IMR-90 (cell line): Measurements from ENCODE around the gene SREBF2. TPM values are rescaled to one million over a fixed set of nuclear protein-coding genes. Genes with fewer than 3 reads are reported as not detected.

ENCODE experiments used
- ATAC-seq: fragments of 200-7000 bp; cut with Tn5 transposase; 2 replicates; pipeline ENCODE4 v1.9.1; 2020; ENCODE audit warnings: low read depth, mild to moderate bottlenecking, moderate library complexity
- BruUV-seq: library from RNA; stranded (reverse); fragments of 400-500 nt; replicated peaks from 2 replicates; lab custom pipeline; 2021; lab: Mats Ljungman, UMichigan
- CTCF ChIA-PET: fragments of 300-600 bp; formaldehyde crosslinking; extraction: SDS; loops from one replicate; lab custom pipeline; 2021; ENCODE audit warnings: antibody characterized with exemption; lab: Yijun Ruan, JAX
- POLR2A ChIA-PET: fragments of 300-600 bp; sonication (Branson Sonifier 250); formaldehyde crosslinking; loops from one replicate; lab custom pipeline; 2022; ENCODE audit warnings: antibody characterized with exemption; ENCODE audit not compliant: unreplicated experiment; lab: Charles Lee
- DNase-seq: peaks from one replicate; pipeline ENCODE4 v3.0.0; 2013
- H2AFZ ChIP-seq: replicated peaks from 2 replicates; pipeline ENCODE3; 2013; ENCODE audit warnings: low read length, mild to moderate bottlenecking; ENCODE audit not compliant: poor library complexity
- H2AK5ac ChIP-seq: 2 replicates; pipeline ENCODE4 v1.6.1; 2013; ENCODE audit warnings: low read depth, low read length, inconsistent platforms
- H2AK9ac ChIP-seq: replicated peaks from 2 replicates; pipeline ENCODE3; 2013; ENCODE audit warnings: mild to moderate bottlenecking, low read depth, low read length, moderate library complexity; ENCODE audit not compliant: poor library complexity
- H2BK120ac ChIP-seq: 2 replicates; pipeline ENCODE4 v1.6.1; 2013; ENCODE audit warnings: low read depth, low read length, inconsistent platforms
- H2BK15ac ChIP-seq: 3 replicates; pipeline ENCODE4 v1.6.1; 2013; ENCODE audit warnings: low read depth, low read length, inconsistent platforms
- H2BK20ac ChIP-seq: 2 replicates; pipeline ENCODE4 v1.6.1; 2013; ENCODE audit warnings: low read depth, mild to moderate bottlenecking, inconsistent platforms, low read length, moderate library complexity
- H2BK5ac ChIP-seq: 2 replicates; pipeline ENCODE4 v1.6.1; 2013; ENCODE audit warnings: mild to moderate bottlenecking, low read depth, low read length, inconsistent platforms; ENCODE audit not compliant: poor library complexity, severe bottlenecking
- H3K14ac ChIP-seq: replicated peaks from 2 replicates; pipeline ENCODE4 v1.6.1; 2013; ENCODE audit warnings: low read depth, low read length, inconsistent platforms
- H3K18ac ChIP-seq: 2 replicates; pipeline ENCODE4 v1.6.1; 2013; ENCODE audit warnings: low read depth, low read length, control low read depth
- H3K23ac ChIP-seq: 2 replicates; pipeline ENCODE4 v1.6.1; 2013; ENCODE audit warnings: low read depth, low read length, inconsistent platforms
- H3K27ac ChIP-seq: 2 replicates; pipeline ENCODE4 v1.5.1; 2013; ENCODE audit warnings: mild to moderate bottlenecking, control low read depth, low read length; ENCODE audit not compliant: insufficient read depth
- H3K27me3 ChIP-seq: 2 replicates; pipeline ENCODE4 v1.6.1; 2013; ENCODE audit warnings: low read length; ENCODE audit not compliant: control insufficient read depth, insufficient read depth
- H3K36me3 ChIP-seq: 2 replicates; pipeline ENCODE4 v1.6.1; 2013; ENCODE audit warnings: low read length, mixed read lengths; ENCODE audit not compliant: control insufficient read depth, insufficient read depth
- H3K4ac ChIP-seq: 2 replicates; pipeline ENCODE4 v1.6.1; 2013; ENCODE audit warnings: low read depth, low read length, inconsistent platforms
- H3K4me1 ChIP-seq: 2 replicates; pipeline ENCODE4 v1.6.1; 2013; ENCODE audit warnings: low read length, mixed read lengths; ENCODE audit not compliant: control insufficient read depth, insufficient read depth
- H3K4me2 ChIP-seq: 2 replicates; pipeline ENCODE4 v1.6.1; 2013; ENCODE audit warnings: low read depth, mild to moderate bottlenecking, control low read depth, low read length, moderate library complexity
- H3K4me3 ChIP-seq: 2 replicates; pipeline ENCODE4 v1.5.1; 2013; ENCODE audit warnings: low read depth, mild to moderate bottlenecking, control low read depth, low read length, moderate library complexity; ENCODE audit not compliant: insufficient read depth
- H3K56ac ChIP-seq: 2 replicates; pipeline ENCODE4 v1.6.1; 2013; ENCODE audit warnings: low read length, inconsistent platforms; ENCODE audit not compliant: insufficient read depth; ENCODE audit errors: extremely low read depth
- H3K79me1 ChIP-seq, 2 experiments: 2 replicates each; pipeline ENCODE4 v1.6.1; 2013; ENCODE audit warnings: low read length in 2 of 2, inconsistent platforms in 1 of 2, low read depth in 1 of 2
- H3K9ac ChIP-seq: 2 replicates; pipeline ENCODE4 v1.6.1; 2013; ENCODE audit warnings: low read depth, low read length, control low read depth
- H3K9me1 ChIP-seq: 2 replicates; pipeline ENCODE4 v1.6.1; 2013; ENCODE audit warnings: low read length, inconsistent platforms; ENCODE audit not compliant: insufficient read depth
- H3K9me3 ChIP-seq: 2 replicates; pipeline ENCODE4 v1.6.1; 2013; ENCODE audit warnings: low read length; ENCODE audit not compliant: control insufficient read depth, insufficient read depth
- H4K20me1 ChIP-seq: 2 replicates; pipeline ENCODE4 v1.6.1; 2013; ENCODE audit warnings: low read length, inconsistent platforms; ENCODE audit not compliant: insufficient read depth
- H4K5ac ChIP-seq: 2 replicates; pipeline ENCODE4 v1.6.1; 2013; ENCODE audit warnings: mild to moderate bottlenecking, low read depth, low read length, control low read depth
- H4K8ac ChIP-seq, 2 experiments: 2 replicates each; pipeline ENCODE4 v1.6.1; 2013; ENCODE audit warnings: low read depth in 2 of 2, low read length in 2 of 2, control low read depth in 1 of 2, inconsistent platforms in 1 of 2
- H4K91ac ChIP-seq: 2 replicates; pipeline ENCODE4 v1.6.1; 2013; ENCODE audit warnings: low read depth, low read length, inconsistent platforms; ENCODE audit not compliant: insufficient read depth
- BHLHE40 ChIP-seq: fragments of 150-350 bp; IDR thresholded peaks from 2 replicates; pipeline ENCODE4 v1.6.1; 2016; ENCODE audit warnings: mild to moderate bottlenecking, low read depth, low read length
- CEBPB ChIP-seq: IDR thresholded peaks from 2 replicates; pipeline ENCODE4 v1.6.1; 2012; ENCODE audit warnings: low read depth, low read length, improper control_type of control experiment
- CHD1 ChIP-seq: IDR thresholded peaks from 2 replicates; pipeline ENCODE4 v1.6.1; 2012; ENCODE audit warnings: low read depth, low read length, improper control_type of control experiment
- CTCF ChIP-seq: conservative IDR thresholded peaks from 2 replicates; pipeline ENCODE4 v1.5.1; 2012; ENCODE audit warnings: mild to moderate bottlenecking, low read depth, low read length, improper control_type of control experiment
- ELK1 ChIP-seq: fragments of 150-350 bp; IDR thresholded peaks from 2 replicates; pipeline ENCODE4 v1.6.1; 2016; ENCODE audit warnings: low read depth, mild to moderate bottlenecking, low read length, moderate library complexity, borderline replicate concordance
- FOS ChIP-seq: fragments of 150-350 bp; IDR thresholded peaks from 2 replicates; pipeline ENCODE4 v1.6.1; 2016; ENCODE audit warnings: low read depth, low read length
- MAZ ChIP-seq: IDR thresholded peaks from 2 replicates; pipeline ENCODE4 v1.6.1; 2012; ENCODE audit warnings: low read depth, mild to moderate bottlenecking, low read length, improper control_type of control experiment, moderate library complexity, borderline replicate concordance
- MXI1 ChIP-seq: IDR thresholded peaks from 2 replicates; pipeline ENCODE4 v1.6.1; 2012; ENCODE audit warnings: low read depth, mild to moderate bottlenecking, low read length, moderate library complexity, borderline replicate concordance
- NFE2L2 ChIP-seq: fragments of 150-350 bp; IDR thresholded peaks from 2 replicates; pipeline ENCODE4 v1.6.1; 2016; ENCODE audit warnings: low read depth, mild to moderate bottlenecking, low read length
- POLR2A ChIP-seq: IDR thresholded peaks from 2 replicates; pipeline ENCODE4 v1.6.1; 2012; ENCODE audit warnings: mild to moderate bottlenecking, low read depth, low read length
- RAD21 ChIP-seq: IDR thresholded peaks from 2 replicates; pipeline ENCODE4 v1.6.1; 2012; ENCODE audit warnings: low read length, improper control_type of control experiment
- RCOR1 ChIP-seq: IDR thresholded peaks from 2 replicates; pipeline ENCODE4 v1.6.1; 2012; ENCODE audit warnings: mild to moderate bottlenecking, low read length, improper control_type of control experiment; ENCODE audit not compliant: insufficient replicate concordance
- RFX5 ChIP-seq: IDR thresholded peaks from 2 replicates; pipeline ENCODE4 v1.8.0; 2012; ENCODE audit warnings: low read depth, mild to moderate bottlenecking, low read length, moderate library complexity
- SMC3 ChIP-seq: fragments of 150-350 bp; IDR thresholded peaks from 2 replicates; pipeline ENCODE4 v1.6.1; 2016; ENCODE audit warnings: low read depth, mild to moderate bottlenecking, antibody characterized with exemption, low read length, moderate library complexity
- USF2 ChIP-seq: fragments of 150-350 bp; IDR thresholded peaks from 2 replicates; pipeline ENCODE4 v1.6.1; 2017; ENCODE audit warnings: mild to moderate bottlenecking, antibody characterized with exemption, low read length, low read depth
- WGBS, 2 experiments: methylation state at CpG; one replicate each; pipeline versions ENCODE4 v1.1.5 to v1.1.7; 2013; ENCODE audit warnings: missing lambda C conversion rate in 2 of 2; ENCODE audit not compliant: insufficient read length in 1 of 2; ENCODE audit errors: extremely low coverage in 2 of 2; 5-methylcytosine and 5-hydroxymethylcytosine counted together
- dilution Hi-C: fragments of 300-500 bp; cut with HindIII; formaldehyde crosslinking; loops from one replicate; pipeline ENCODE4 v1.14.3; 2018; ENCODE audit warnings: low sequenced_read_pairs; ENCODE audit not compliant: unreplicated experiment
- in situ Hi-C: fragments of 300-500 bp; cut with MboI; formaldehyde crosslinking; loops from 3 replicates; pipeline ENCODE4 v1.14.3; 2019; ENCODE audit warnings: low sequenced_read_pairs, inconsistent platforms, mixed read lengths
- intact Hi-C: fragments of 100-400 bp; cut with micrococcal nuclease; formaldehyde crosslinking; loops from 2 replicates; pipeline ENCODE4 v1.10.0; 2022
- polyA plus RNA-seq, 3 experiments: library from polyadenylated mRNA; depleted of rRNA; stranded (reverse); fragments of >200 nt; gene quantifications; 2 replicates each; pipeline ENCODE4 v1.2.3, GENCODE V29; 2012; ENCODE audit warnings: low replicate concordance in 1 of 3
- total RNA-seq: library from RNA; depleted of rRNA; stranded (reverse); fragments of >200 nt; gene quantifications from 2 replicates; pipeline ENCODE4 v1.2.3, GENCODE V29; 2012

SREBF2 gene
- total and polyA plus RNA-seq, 2 of the 4 experiments (the other 2 are of a cell fraction): 8.1 to 47.4 TPM

GRCh38 chr22:41885116-41885515 lies 52.2 kb downstream of the SREBF2 start:
- no peak overlapping the region for H3K27ac ChIP-seq
- no peak overlapping the region for H3K56ac ChIP-seq
- no CpG with 5 or more reads among the region's 2 CpGs for WGBS, 2 experiments
- ChIA-PET POLR2A (no interaction called here), CTCF (no interaction called here)
- no peaks in the 10 kb centered on the region; the same call in none of the 2 replicates for H3K9me1 ChIP-seq
- H3K4me2 ChIP-seq: no peak overlapping the region
- intact Hi-C loops (no loop called here), in situ Hi-C loops (no loop called here), dilution Hi-C loops (no loop called here)
- H4K20me1 ChIP-seq: no peaks in the 10 kb centered on the region; the same call in 1 of the 2 replicates
- H3K79me1 ChIP-seq: 0 out of 4 replicates have a peak, but pooled peaks cover 0 to 3% of the 10 kb centered on the region in 2 experiments
- H3K9ac ChIP-seq: no peak overlapping the region
- H3K4me3 ChIP-seq: no peak overlapping the region
- H2AK5ac ChIP-seq: no peak overlapping the region
- no peak overlapping the region for H2BK20ac ChIP-seq
- H3K27me3 ChIP-seq: no peaks in the 10 kb centered on the region
- H3K9me3 ChIP-seq: no peaks in the 10 kb centered on the region
- H2BK15ac ChIP-seq: no peak overlapping the region
- no peak overlapping the region for H3K4ac ChIP-seq
- DNase-seq (no peak), ATAC-seq (no peak)
- H2AK9ac ChIP-seq: no peak overlapping the region
- H4K8ac ChIP-seq: no peak overlapping the region
- TF ChIP-seq ELK1 (no peak), CHD1 (no peak), NFE2L2 (no peak), RCOR1 (no peak), POLR2A (no peak), CTCF (no peak), RAD21 (no peak), MXI1 (no peak), BHLHE40 (no peak), SMC3 (no peak), FOS (no peak), CEBPB (no peak), MAZ (no peak), USF2 (no peak), RFX5 (no peak)
- no peak overlapping the region for H2AFZ ChIP-seq
- no TSS peak for BruUV-seq
- no peak overlapping the region for H4K5ac ChIP-seq
- no peak overlapping the region for H3K23ac ChIP-seq
- no peak overlapping the region for H4K91ac ChIP-seq
- no peaks in the 10 kb centered on the region; the same call in 1 of the 2 replicates for H3K4me1 ChIP-seq
- H3K18ac ChIP-seq: no peak overlapping the region
- no peak overlapping the region for H3K14ac ChIP-seq
- H3K36me3 ChIP-seq: peaks cover 48% of the 10 kb centered on the region
- H2BK120ac ChIP-seq: no peak overlapping the region
- H2BK5ac ChIP-seq: no peak overlapping the region
